Stomach (tissue), 19 donors: ENCODE results near the gene BCAN. TPM values are rescaled to one million over a fixed set of nuclear protein-coding genes. Genes with fewer than 3 reads are reported as not detected.

Experiments used
- DNase-seq, 2 donors: peaks; one replicate each; pipeline versions ENCODE4 v3.0.0 to v3.0.0-alpha.2; 2013 to 2019
- H3K27ac ChIP-seq, 5 donors: fragments of 200-600 bp in 4 of 5; sonication (generic) in 4 of 5; one replicate each; pipeline ENCODE4 v1.5.1; 2013 to 2019; ENCODE audit warnings: mild to moderate bottlenecking in 1 of 5, moderate library complexity in 1 of 5
- H3K27me3 ChIP-seq, 3 donors: fragments of 200-600 bp; sonication (generic); one replicate each; pipeline ENCODE4 v1.5.1; 2017 to 2019; ENCODE audit warnings: mixed run types in 1 of 3
- H3K36me3 ChIP-seq, 4 donors: fragments of 200-600 bp; sonication (generic); 1 replicate in 3 of 4; 2 replicates in 1 of 4; pipeline ENCODE4 v1.5.1; 2016 to 2019
- H3K4me1 ChIP-seq, 4 donors: fragments of 200-600 bp; sonication (generic); one replicate each; pipeline ENCODE4 v1.5.1; 2016 to 2019
- H3K4me3 ChIP-seq, 4 donors: fragments of 200-600 bp; sonication (generic) in 3 of 4; one replicate each; pipeline ENCODE4 v1.5.1; 2016 to 2019; ENCODE audit warnings: mild to moderate bottlenecking in 1 of 4
- H3K9me3 ChIP-seq, 4 donors: fragments of 200-600 bp; sonication (generic); one replicate each; pipeline ENCODE4 v1.5.1; 2016 to 2019
- EP300 ChIP-seq: sonication (generic); formaldehyde crosslinking; IDR thresholded peaks from one replicate; pipeline ENCODE4 v1.6.1; 2017; ENCODE audit warnings: antibody characterized with exemption
- POLR2A ChIP-seq, 4 donors: fragments of 450-650 bp; IDR thresholded peaks; one replicate each; pipeline ENCODE4 v1.6.1; 2016; ENCODE audit warnings: antibody characterized with exemption in 4 of 4, control low read depth in 2 of 4, mild to moderate bottlenecking in 1 of 4, moderate library complexity in 1 of 4
- POLR2AphosphoS5 ChIP-seq, 3 donors: sonication (generic); formaldehyde crosslinking; IDR thresholded peaks; one replicate each; pipeline ENCODE4 v1.6.1; 2016; ENCODE audit warnings: antibody characterized with exemption in 3 of 3
- WGBS, 5 donors: extraction: QIAGEN DNeasy Blood & Tissue Kit in 3 of 5; methylation state at CpG; one replicate each; pipeline versions ENCODE4 v1.1.5 to v1.1.7; 2013 to 2018; 5-methylcytosine and 5-hydroxymethylcytosine counted together
- intact Hi-C: fragments of 100-400 bp; cut with DNase I; formaldehyde crosslinking; loops from one replicate; pipeline ENCODE4 v1.15.1; 2023; ENCODE audit warnings: low total_unique reads
- long read RNA-seq, 10 donors: transcript quantifications; one replicate each; lab custom pipeline, GENCODE V29; 2026
- polyA plus RNA-seq, 3 donors: library from polyadenylated mRNA; stranded (reverse); fragments of 200-250 nt; gene quantifications; one replicate each; pipeline ENCODE4 v1.2.3, GENCODE V29; 2013
- total RNA-seq, 5 donors: library from RNA; depleted of rRNA; stranded (reverse); fragments of >200 nt; gene quantifications; one replicate each; pipeline versions ENCODE4 v1.1.0 to v1.2.3, GENCODE V29; 2014 to 2016
- TF ChIP-seq, protein P1 (sequence below), 7 experiments: fragments of 450-650 bp in 4 of 7; fragments of 200-600 bp in 3 of 7; sonication (generic) in 3 of 7; IDR thresholded peaks; one replicate each; pipeline ENCODE4 v1.5.1; 2016 to 2019; ENCODE audit warnings: antibody characterized with exemption in 7 of 7, control low read depth in 2 of 7, mild to moderate bottlenecking in 1 of 7
- donor health status: healthy with polysubstance abuse.
- donor health status: Bipolar disorder and iron deficiency.
- donor health status: healthy.

Gene BCAN, protein sequence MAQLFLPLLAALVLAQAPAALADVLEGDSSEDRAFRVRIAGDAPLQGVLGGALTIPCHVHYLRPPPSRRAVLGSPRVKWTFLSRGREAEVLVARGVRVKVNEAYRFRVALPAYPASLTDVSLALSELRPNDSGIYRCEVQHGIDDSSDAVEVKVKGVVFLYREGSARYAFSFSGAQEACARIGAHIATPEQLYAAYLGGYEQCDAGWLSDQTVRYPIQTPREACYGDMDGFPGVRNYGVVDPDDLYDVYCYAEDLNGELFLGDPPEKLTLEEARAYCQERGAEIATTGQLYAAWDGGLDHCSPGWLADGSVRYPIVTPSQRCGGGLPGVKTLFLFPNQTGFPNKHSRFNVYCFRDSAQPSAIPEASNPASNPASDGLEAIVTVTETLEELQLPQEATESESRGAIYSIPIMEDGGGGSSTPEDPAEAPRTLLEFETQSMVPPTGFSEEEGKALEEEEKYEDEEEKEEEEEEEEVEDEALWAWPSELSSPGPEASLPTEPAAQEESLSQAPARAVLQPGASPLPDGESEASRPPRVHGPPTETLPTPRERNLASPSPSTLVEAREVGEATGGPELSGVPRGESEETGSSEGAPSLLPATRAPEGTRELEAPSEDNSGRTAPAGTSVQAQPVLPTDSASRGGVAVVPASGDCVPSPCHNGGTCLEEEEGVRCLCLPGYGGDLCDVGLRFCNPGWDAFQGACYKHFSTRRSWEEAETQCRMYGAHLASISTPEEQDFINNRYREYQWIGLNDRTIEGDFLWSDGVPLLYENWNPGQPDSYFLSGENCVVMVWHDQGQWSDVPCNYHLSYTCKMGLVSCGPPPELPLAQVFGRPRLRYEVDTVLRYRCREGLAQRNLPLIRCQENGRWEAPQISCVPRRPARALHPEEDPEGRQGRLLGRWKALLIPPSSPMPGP
- 10 to 100 TPM in 1 of 5 donors, 1 to 10 TPM in 1, not detected in 3; 5.7 to 39.7 TPM for total RNA-seq
- polyA plus RNA-seq, result under 1 TPM in 1 of 3 donors, not detected in 2; 0.05 TPM
- long read RNA-seq, donor 1, partial matches to known transcripts, result 0 of 1 reads
- long read RNA-seq, donor 1, other reads (novel, unspliced or antisense), result 0 of 1 reads
- long read RNA-seq, donor 2, partial matches to known transcripts, result 0 of 1 reads
- long read RNA-seq, donor 2, other reads (novel, unspliced or antisense), result 0 of 1 reads
- long read RNA-seq, donor 3, partial matches to known transcripts, result 0 of 2 reads
- long read RNA-seq, donor 3, other reads (novel, unspliced or antisense), result 0 of 2 reads
- long read RNA-seq, donor 4, partial matches to known transcripts, result 0 of 1 reads
- long read RNA-seq, donor 4, other reads (novel, unspliced or antisense), result 0 of 1 reads
- long read RNA-seq, donor 5, result 0 reads
- long read RNA-seq, donor 6, result 0 reads
- long read RNA-seq, donor 7, partial matches to known transcripts, result 0 of 3 reads
- long read RNA-seq, donor 7, other reads (novel, unspliced or antisense), result 0 of 3 reads
- long read RNA-seq, donor 8, partial matches to known transcripts, result 0 of 1 reads
- long read RNA-seq, donor 8, other reads (novel, unspliced or antisense), result 0 of 1 reads
- long read RNA-seq, donor 9, partial matches to known transcripts, result 0 of 1 reads
- long read RNA-seq, donor 9, other reads (novel, unspliced or antisense), result 0 of 1 reads
- long read RNA-seq, donor 10, partial matches to known transcripts, result 0 of 1 reads
- long read RNA-seq, donor 10, other reads (novel, unspliced or antisense), result 0 of 1 reads

DNA sequence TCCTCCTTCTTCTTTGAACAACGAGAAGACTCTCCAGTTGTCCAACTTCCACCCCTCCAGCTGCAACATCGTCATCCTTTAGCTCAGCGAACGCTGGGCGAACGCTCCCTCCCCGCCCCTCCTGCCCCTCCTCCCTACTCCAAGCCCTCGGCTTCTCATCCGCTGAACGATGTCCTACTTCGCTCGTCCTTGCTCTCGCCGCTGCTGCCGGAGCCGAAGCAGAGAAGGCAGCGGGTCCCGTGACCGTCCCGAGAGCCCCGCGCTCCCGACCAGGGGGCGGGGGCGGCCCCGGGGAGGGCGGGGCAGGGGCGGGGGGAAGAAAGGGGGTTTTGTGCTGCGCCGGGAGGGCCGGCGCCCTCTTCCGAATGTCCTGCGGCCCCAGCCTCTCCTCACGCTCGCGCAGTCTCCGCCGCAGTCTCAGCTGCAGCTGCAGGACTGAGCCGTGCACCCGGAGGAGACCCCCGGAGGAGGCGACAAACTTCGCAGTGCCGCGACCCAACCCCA is at the start of gene BCAN:
Gene BCAN, plus strand, starts transcription at position 357 of the 504 bp plus-strand sequence. CDS start 3,938 bp downstream, outside the sequence.
- TF ChIP-seq POLR2A (IDR thresholded peaks at IDR 0.05), result no peak
- TF ChIP-seq EP300, result no peak
- TF ChIP-seq, protein P1, sequence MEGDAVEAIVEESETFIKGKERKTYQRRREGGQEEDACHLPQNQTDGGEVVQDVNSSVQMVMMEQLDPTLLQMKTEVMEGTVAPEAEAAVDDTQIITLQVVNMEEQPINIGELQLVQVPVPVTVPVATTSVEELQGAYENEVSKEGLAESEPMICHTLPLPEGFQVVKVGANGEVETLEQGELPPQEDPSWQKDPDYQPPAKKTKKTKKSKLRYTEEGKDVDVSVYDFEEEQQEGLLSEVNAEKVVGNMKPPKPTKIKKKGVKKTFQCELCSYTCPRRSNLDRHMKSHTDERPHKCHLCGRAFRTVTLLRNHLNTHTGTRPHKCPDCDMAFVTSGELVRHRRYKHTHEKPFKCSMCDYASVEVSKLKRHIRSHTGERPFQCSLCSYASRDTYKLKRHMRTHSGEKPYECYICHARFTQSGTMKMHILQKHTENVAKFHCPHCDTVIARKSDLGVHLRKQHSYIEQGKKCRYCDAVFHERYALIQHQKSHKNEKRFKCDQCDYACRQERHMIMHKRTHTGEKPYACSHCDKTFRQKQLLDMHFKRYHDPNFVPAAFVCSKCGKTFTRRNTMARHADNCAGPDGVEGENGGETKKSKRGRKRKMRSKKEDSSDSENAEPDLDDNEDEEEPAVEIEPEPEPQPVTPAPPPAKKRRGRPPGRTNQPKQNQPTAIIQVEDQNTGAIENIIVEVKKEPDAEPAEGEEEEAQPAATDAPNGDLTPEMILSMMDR (IDR thresholded peaks at IDR 0.05), result no peak
- TF ChIP-seq POLR2AphosphoS5 (IDR thresholded peaks at IDR 0.05), result no peak
- no peak within 1 kb of the TSS for H3K27ac ChIP-seq
- WGBS, 5 donors, result 0 to 3% (median 2%) methylated on average over 18 to 46 of the region's 46 CpGs
- H3K4me3 ChIP-seq, result peak within 1 kb of the TSS; percentile 34 to 47 (median 40)
- H3K9me3 ChIP-seq, result no peaks in the 10 kb centered on the region
- H3K36me3 ChIP-seq, result no peaks in the 10 kb centered on the region
- peaks cover 12 to 23% (median 16%) of the 10 kb centered on the region in 4 donors for H3K4me1 ChIP-seq
- peaks cover 20 to 99% (median 87%) of the 10 kb centered on the region in 3 donors for H3K27me3 ChIP-seq
- intact Hi-C loops, result no loop called here
- peak in 1 of 2 donors; percentile 83 for DNase-seq

DNA sequence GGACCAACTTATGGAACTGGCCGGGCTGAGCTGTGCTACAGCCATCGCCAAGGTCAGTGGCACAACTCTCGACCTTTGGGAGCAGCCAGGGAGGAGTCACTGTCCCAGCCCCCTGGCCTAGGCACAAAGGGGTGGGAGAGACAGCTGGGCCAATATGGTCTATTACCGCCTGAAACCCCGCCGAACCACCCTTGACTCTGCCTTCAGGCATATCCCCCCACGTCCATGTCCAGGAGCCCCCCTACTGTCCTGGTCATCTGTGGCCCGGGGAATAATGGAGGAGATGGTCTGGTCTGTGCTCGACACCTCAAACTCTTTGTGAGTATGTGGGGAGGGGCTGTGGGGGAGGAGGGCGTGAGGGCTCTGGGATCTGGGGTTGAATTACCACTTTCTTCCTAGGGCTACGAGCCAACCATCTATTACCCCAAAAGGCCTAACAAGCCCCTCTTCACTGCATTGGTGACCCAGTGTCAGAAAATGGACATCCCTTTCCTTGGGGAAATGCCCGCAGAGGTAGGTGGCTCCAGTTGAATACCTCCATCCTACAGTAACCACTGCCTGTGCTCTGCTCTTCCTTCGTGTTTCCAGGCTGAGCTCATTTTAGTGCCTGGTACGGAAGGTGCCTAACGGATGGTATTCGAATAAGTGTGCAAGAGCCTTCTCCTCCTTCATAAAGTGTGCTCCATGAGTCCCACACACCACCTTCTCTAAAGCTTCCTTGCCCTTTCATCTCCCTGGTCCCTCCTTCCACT is 49.6 kb upstream of the BCAN start:
- no peak for DNase-seq
- Histone ChIP-seq H3K36me3 (peaks cover 10 to 48% (median 44%) of the 10 kb centered on the region in 4 donors), H3K4me3 (peak overlapping the region; percentile 72 to 91 (median 76)), H3K4me1 (peaks cover 10 to 23% (median 21%) of the 10 kb centered on the region in 4 donors), H3K9me3 (no peaks in the 10 kb centered on the region), H3K27ac (peak overlapping the region; percentile 83 to 90 (median 89)), H3K27me3 (no peaks in the 10 kb centered on the region)
- 40 to 51% (median 42%) methylated on average over 13 to 16 of the region's 16 CpGs for WGBS, 5 donors
- TF ChIP-seq, protein P1 (IDR thresholded peaks at IDR 0.05), result no peak
- TF ChIP-seq POLR2AphosphoS5 (IDR thresholded peaks at IDR 0.05) (no peak), EP300 (no peak), POLR2A (IDR thresholded peaks at IDR 0.05) (no peak)
- intact Hi-C loops, result no loop called here

DNA sequence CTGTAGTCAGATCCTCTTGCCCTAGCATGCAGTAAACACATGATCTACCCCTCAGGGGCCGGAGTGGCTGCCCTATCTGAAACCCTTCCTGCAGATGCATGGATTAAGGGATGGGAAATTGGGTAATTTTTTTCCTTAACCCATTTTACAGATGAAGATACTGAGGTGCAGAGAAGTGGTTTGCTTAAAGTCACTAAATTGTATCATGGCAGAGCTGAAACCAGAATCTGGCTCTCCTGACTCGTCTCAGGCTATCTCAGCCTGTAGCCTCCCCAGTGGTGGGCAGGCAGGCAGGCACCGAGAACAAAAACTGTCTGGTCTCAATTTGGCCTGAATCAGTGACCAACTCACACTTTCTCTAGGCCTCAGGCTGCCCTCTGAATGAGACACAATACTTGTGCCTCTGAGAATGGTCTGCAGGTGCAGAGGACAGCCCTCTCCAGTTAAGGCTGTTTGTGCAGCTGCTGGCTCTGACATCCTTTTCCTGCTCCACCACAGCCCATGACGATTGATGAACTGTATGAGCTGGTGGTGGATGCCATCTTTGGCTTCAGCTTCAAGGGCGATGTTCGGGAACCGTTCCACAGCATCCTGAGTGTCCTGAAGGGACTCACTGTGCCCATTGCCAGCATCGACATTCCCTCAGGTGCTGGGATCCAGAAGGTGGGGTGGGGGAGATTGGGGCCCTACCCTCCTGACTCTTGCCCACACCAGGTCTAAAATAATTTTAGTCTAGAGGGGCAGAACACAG is 48.8 kb upstream of the BCAN start:
- Histone ChIP-seq H3K36me3 (peaks cover 11 to 56% (median 51%) of the 10 kb centered on the region in 4 donors), H3K27ac (peak overlapping the region in 4 of 5 donors; percentile 1 to 90 (median 54)), H3K4me1 (peaks cover 10 to 23% (median 21%) of the 10 kb centered on the region in 4 donors), H3K4me3 (peak overlapping the region in 1 of 4 donors; percentile 79), H3K9me3 (no peaks in the 10 kb centered on the region), H3K27me3 (no peaks in the 10 kb centered on the region)
- intact Hi-C loops, result no loop called here
- TF ChIP-seq POLR2AphosphoS5 (IDR thresholded peaks at IDR 0.05) (no peak), POLR2A (IDR thresholded peaks at IDR 0.05) (no peak), EP300 (no peak)
- TF ChIP-seq, protein P1 (IDR thresholded peaks at IDR 0.05), result no peak
- no peak for DNase-seq
- WGBS, 5 donors, result 81 to 87% (median 82%) methylated on average over 8 of the region's 8 CpGs
